GM12875 (cell line): Measurements from ENCODE around the gene CMIP.

ENCODE experiments used
- H3K4me3 ChIP-seq: one replicate; pipeline ENCODE4 v1.5.1; 2011; ENCODE audit warnings: low read depth, low read length, control low read depth
- CTCF ChIP-seq: IDR thresholded peaks from 2 replicates; pipeline ENCODE4 v1.5.1; 2011; ENCODE audit warnings: low read depth, mild to moderate bottlenecking, control low read depth, inconsistent platforms, low read length, moderate library complexity, borderline replicate concordance; ENCODE audit not compliant: insufficient read depth

The CMIP gene

GRCh38 chr16:81571592-81572385, 127.2 kb downstream of the CMIP start:
- H3K4me3 ChIP-seq: no peak overlapping the region
- no peak for TF ChIP-seq CTCF

DNA sequence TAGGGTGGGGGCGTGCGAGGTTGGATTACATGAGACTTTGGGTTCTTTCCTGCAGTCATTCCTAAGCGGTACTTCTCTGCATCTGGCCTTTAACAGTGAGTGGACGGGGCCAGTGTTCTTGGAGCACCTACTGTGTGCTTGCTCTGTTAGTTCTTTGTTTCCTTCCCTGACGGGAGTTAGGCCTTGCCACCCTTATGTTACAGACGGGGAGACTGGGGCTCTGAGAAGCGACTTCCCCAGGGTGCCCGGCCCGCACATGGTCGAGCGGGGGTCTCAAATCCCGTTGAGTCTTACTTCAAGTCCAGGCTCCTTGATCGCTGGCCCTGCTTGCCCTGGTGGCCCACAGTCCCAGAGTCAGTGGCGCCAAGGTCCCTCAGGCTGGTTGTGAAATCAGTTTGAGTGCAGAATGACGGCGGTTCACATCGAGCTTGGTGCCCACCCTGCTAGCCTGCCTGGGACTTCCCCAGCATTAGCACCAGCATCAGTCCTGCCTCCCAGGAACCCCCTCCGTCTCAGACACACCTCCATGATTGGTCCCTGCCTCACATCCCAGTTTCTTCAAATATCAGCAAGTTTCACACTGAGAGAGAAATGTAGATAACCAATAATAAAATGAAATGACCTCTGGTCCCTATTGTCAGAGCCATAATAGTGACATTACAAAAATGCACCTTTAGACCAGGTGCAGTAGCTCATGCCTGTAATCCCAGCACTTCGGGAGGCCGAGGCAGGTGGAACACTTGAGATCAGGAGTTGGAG, 128.0 kb downstream of the CMIP start:
- no peak for TF ChIP-seq CTCF
- H3K4me3 ChIP-seq: no peak overlapping the region

- no peak overlapping the region for H3K4me3 ChIP-seq
- TF ChIP-seq CTCF: no peak
Measured at GRCh38 chr16:81573533-81574020, 129.0 kb downstream of the CMIP start.

DNA sequence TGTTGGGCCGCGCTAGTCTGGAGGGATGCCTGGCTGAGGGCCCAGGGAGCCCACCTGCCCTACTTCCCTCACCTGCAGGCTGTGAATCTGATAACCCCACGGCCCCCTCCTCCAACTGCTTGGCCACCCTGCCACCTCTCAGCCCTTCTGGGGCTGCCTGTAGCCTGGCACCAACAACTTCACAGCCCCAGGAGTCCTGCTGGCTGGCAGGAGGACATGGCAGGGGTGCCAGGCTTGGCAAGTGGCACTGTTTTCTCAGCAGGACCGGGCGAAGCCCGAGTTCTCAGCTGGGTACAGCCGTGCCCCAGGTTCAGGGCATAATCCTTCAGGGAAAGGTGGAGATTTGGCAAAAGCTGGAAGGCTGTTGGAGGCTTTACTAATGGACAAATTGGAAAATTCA, 129.6 kb downstream of the CMIP start:
- TF ChIP-seq CTCF: no peak
- H3K4me3 ChIP-seq: no peak overlapping the region

GRCh38 chr16:81575307-81575706, 130.7 kb downstream of the CMIP start:
- TF ChIP-seq CTCF: no peak
- H3K4me3 ChIP-seq: no peak overlapping the region

DNA sequence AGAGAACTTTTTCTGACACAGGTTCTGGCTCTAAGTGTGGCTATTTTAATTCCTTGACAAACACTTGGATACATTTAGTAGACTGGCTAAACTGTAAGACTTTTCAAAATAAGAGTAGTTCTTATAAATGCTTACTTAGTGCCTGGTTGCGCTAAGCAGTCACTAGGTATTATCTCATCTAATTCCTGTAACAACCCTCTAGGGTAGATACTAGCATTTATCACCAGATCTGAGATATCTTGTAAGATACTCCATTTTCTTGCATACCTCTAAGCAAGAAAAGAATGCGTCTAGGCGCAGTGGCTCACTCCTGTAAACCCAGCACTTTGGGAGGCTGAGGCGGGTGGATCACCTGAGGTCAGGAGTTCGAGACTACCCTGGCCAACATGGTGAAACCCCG, 131.2 kb downstream of the CMIP start:
- TF ChIP-seq CTCF: no peak

More for the DNA sequence above, 131.2 kb downstream of the CMIP start:
- no peak overlapping the region for H3K4me3 ChIP-seq
